ENCODE measurements around the gene PKDCC.

GRCh38 chr2:42087137-42087856 is 39.5 kb downstream of the PKDCC start:
- no peak for TF ChIP-seq CTCF (IDR thresholded peaks at IDR 0.05)
- no peak for TF ChIP-seq ZFX (IDR thresholded peaks at IDR 0.05; ENCODE audit: borderline replicate concordance)
